PC-9 (cell line): ENCODE data around the gene TOPAZ1.
A peak's percentile ranks its signal among the peaks of the same experiment; 100 is the strongest.

Experiments used
- CTCF ChIP-seq: fragments of 200-600 bp; sonication (generic); conservative IDR thresholded peaks from 2 replicates; pipeline ENCODE4 v1.6.1; 2017; ENCODE audit warnings: mixed run types, antibody characterized with exemption, mild to moderate bottlenecking, moderate library complexity
- EZH2 ChIP-seq: fragments of 200-600 bp; sonication (generic); IDR thresholded peaks from 2 replicates; pipeline ENCODE4 v1.8.0; 2017; ENCODE audit warnings: antibody characterized with exemption, low read depth

- 0 out of 2 replicates have a peak, but pooled peaks have one; percentile 21 for TF ChIP-seq CTCF
- no peak for TF ChIP-seq EZH2
Measured at GRCh38 chr3:44337248-44337785, 95.6 kb downstream of the TOPAZ1 start.
